Prostate gland (tissue), 2 donors: ENCODE measurements around the gene TREM2. TPM values are rescaled to one million over a fixed set of nuclear protein-coding genes. Genes with fewer than 3 reads are reported as not detected.

ENCODE experiments used
- DNase-seq: peaks from one replicate; pipeline ENCODE4 v3.0.0-alpha.2; 2019; ENCODE audit warnings: low spot score
- H3K27ac ChIP-seq, 2 donors: fragments of 200-600 bp; sonication (generic); 2 replicates each; pipeline ENCODE4 v1.5.1; 2017 to 2019
- H3K27me3 ChIP-seq: fragments of 200-600 bp; sonication (generic); replicated peaks from 2 replicates; pipeline ENCODE4 v1.5.1; 2019; ENCODE audit not compliant: insufficient read depth
- H3K36me3 ChIP-seq, 2 donors: fragments of 200-600 bp; sonication (generic); 1 replicate in 1 of 2; 2 replicates in 1 of 2; pipeline versions ENCODE4 v1.5.1 to v1.8.1; 2017 to 2019
- H3K4me1 ChIP-seq: fragments of 200-600 bp; sonication (generic); replicated peaks from 2 replicates; pipeline ENCODE4 v1.5.1; 2019
- H3K4me3 ChIP-seq, 2 donors: fragments of 200-600 bp; sonication (generic); 2 replicates each; pipeline ENCODE4 v1.5.1; 2017 to 2019
- H3K9me3 ChIP-seq: fragments of 200-600 bp; sonication (generic); 2 replicates; pipeline ENCODE4 v1.5.1; 2017
- CTCF ChIP-seq, 4 experiments: fragments of 200-600 bp in 2 of 4; fragments of 450-650 bp in 2 of 4; sonication (generic) in 2 of 4; IDR thresholded peaks; 1 replicate in 3 of 4; 2 replicates in 1 of 4; pipeline ENCODE4 v1.5.1; 2016 to 2019; ENCODE audit warnings: antibody characterized with exemption in 4 of 4, mild to moderate bottlenecking in 2 of 4, moderate library complexity in 2 of 4
- POLR2A ChIP-seq: fragments of 450-650 bp; IDR thresholded peaks from one replicate; pipeline ENCODE4 v1.6.1; 2016; ENCODE audit warnings: antibody characterized with exemption, mild to moderate bottlenecking
- POLR2AphosphoS5 ChIP-seq: sonication (generic); formaldehyde crosslinking; IDR thresholded peaks from one replicate; pipeline ENCODE4 v1.6.1; 2017; ENCODE audit warnings: antibody characterized with exemption
- WGBS: methylation state at CpG from one replicate; pipeline ENCODE4 v1.1.5; 2018; 5-methylcytosine and 5-hydroxymethylcytosine counted together
- intact Hi-C: fragments of 100-400 bp; cut with DNase I; formaldehyde crosslinking; loops from one replicate; pipeline ENCODE4 v1.14.2; 2022
- total RNA-seq, 2 donors: library from RNA; depleted of rRNA; stranded (reverse); fragments of >200 nt; gene quantifications; one replicate each; pipeline ENCODE4 v1.1.0, GENCODE V29; 2016

The TREM2 gene
- total RNA-seq, 2 donors from 2014 or later = 6.8 to 8.1 TPM

DNA sequence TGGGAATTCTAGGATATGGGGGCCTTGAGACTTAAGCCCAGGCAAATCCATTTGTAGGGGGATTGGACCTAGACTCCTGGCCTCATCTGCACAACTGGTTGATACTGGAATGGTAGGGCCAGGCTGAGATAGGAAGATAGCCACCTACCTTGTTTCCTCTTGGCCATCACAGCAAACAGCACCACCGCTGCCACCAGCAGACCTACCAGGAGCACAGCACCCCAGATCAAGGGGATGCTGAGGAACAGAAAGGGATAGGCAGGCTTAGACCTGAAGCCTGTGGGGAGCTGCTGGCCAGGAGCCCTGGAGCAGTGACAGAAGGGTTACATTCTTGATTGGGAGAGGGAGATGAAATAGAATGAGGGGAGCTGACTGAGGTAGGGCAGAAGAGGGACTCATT is 12.2 kb downstream of the TREM2 start:
- DNase-seq = no peak
- intact Hi-C loops = no loop called here
- H3K27me3 ChIP-seq = no peaks in the 10 kb centered on the region
- no peaks in the 10 kb centered on the region for H3K4me1 ChIP-seq
- no peaks in the 10 kb centered on the region for H3K9me3 ChIP-seq
- no peak for TF ChIP-seq POLR2A
- WGBS = 82% methylated on average over 1 of the region's 1 CpG
- H3K36me3 ChIP-seq = no peaks in the 10 kb centered on the region
- no peak overlapping the region for H3K4me3 ChIP-seq
- no peak overlapping the region for H3K27ac ChIP-seq

DNA sequence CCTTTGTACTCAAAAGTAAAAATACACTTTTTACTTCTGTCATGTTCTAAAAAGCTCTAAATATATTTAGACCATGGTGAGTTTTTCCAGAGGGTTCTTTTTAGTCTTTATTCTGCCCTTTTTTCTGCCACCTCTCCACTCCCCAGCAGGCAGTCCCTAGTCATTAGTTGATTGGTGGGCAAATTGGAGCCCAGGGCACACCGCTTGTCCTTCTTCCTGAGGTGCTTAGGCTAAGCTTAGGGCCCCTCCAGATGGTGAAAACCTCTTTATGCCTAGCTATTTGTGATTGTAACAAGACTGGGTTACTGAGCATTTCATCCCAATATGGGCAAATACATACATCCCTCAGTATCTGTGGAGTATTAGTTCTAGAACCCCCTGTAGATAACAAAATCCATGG is 15.0 kb downstream of the TREM2 start:
- H3K27ac ChIP-seq = no peak overlapping the region
- TF ChIP-seq POLR2A (no peak), CTCF (IDR thresholded peaks at IDR 0.05) (no peak), POLR2AphosphoS5 (no peak)
- intact Hi-C loops = no loop called here
- no peaks in the 10 kb centered on the region for H3K9me3 ChIP-seq
- 96% methylated on average over 1 of the region's 1 CpG for WGBS
- H3K4me1 ChIP-seq = no peaks in the 10 kb centered on the region
- no peak overlapping the region for H3K4me3 ChIP-seq
- DNase-seq = no peak
- no peaks in the 10 kb centered on the region for H3K36me3 ChIP-seq
- H3K27me3 ChIP-seq = no peaks in the 10 kb centered on the region

- H3K36me3 ChIP-seq = no peaks in the 10 kb centered on the region
- TF ChIP-seq CTCF (IDR thresholded peaks at IDR 0.05) = no peak
- no peak for TF ChIP-seq POLR2AphosphoS5
- no peak for TF ChIP-seq POLR2A
- intact Hi-C loops = no loop called here
- no peak for DNase-seq
- H3K9me3 ChIP-seq = no peaks in the 10 kb centered on the region
- H3K27ac ChIP-seq = no peak overlapping the region
- no peaks in the 10 kb centered on the region for H3K4me1 ChIP-seq
- H3K27me3 ChIP-seq = no peaks in the 10 kb centered on the region
- no peak overlapping the region for H3K4me3 ChIP-seq
These were observed 26.0 kb downstream of the TREM2 start for GRCh38 chr6:41136911-41137310.

- no peak for TF ChIP-seq CTCF (IDR thresholded peaks at IDR 0.05)
- TF ChIP-seq POLR2A = no peak
- TF ChIP-seq POLR2AphosphoS5 = no peak
- Histone ChIP-seq H3K27me3 (no peaks in the 10 kb centered on the region), H3K4me3 (no peak overlapping the region), H3K4me1 (no peaks in the 10 kb centered on the region), H3K9me3 (no peaks in the 10 kb centered on the region), H3K27ac (no peak overlapping the region), H3K36me3 (no peaks in the 10 kb centered on the region)
- intact Hi-C loops = no loop called here
- 77% methylated on average over 3 of the region's 3 CpGs for WGBS
- DNase-seq = no peak
These were observed 27.7 kb downstream of the TREM2 start for GRCh38 chr6:41135062-41135832.

GRCh38 chr6:41132254-41132653 is 30.7 kb downstream of the TREM2 start:
- TF ChIP-seq CTCF (IDR thresholded peaks at IDR 0.05) = no peak
- no peak for TF ChIP-seq POLR2A
- TF ChIP-seq POLR2AphosphoS5 = no peak
- intact Hi-C loops = no loop called here
- Histone ChIP-seq H3K4me1 (no peaks in the 10 kb centered on the region), H3K36me3 (no peaks in the 10 kb centered on the region), H3K27me3 (no peaks in the 10 kb centered on the region), H3K27ac (no peak overlapping the region), H3K4me3 (no peak overlapping the region), H3K9me3 (no peaks in the 10 kb centered on the region)
- 22% methylated on average over 2 of the region's 2 CpGs for WGBS
- DNase-seq = no peak
